ENCODE measurements around the gene FAXDC2. TPM values are rescaled to one million over a fixed set of nuclear protein-coding genes. Genes with fewer than 3 reads are reported as not detected.

The FAXDC2 gene
- total and polyA plus RNA-seq, 9 of the 15 experiments (the other 6 are each of a cell fraction or from before 2014, with no cell fraction given), result 2.4 to 30.0 (median 9.9) TPM

DNA sequence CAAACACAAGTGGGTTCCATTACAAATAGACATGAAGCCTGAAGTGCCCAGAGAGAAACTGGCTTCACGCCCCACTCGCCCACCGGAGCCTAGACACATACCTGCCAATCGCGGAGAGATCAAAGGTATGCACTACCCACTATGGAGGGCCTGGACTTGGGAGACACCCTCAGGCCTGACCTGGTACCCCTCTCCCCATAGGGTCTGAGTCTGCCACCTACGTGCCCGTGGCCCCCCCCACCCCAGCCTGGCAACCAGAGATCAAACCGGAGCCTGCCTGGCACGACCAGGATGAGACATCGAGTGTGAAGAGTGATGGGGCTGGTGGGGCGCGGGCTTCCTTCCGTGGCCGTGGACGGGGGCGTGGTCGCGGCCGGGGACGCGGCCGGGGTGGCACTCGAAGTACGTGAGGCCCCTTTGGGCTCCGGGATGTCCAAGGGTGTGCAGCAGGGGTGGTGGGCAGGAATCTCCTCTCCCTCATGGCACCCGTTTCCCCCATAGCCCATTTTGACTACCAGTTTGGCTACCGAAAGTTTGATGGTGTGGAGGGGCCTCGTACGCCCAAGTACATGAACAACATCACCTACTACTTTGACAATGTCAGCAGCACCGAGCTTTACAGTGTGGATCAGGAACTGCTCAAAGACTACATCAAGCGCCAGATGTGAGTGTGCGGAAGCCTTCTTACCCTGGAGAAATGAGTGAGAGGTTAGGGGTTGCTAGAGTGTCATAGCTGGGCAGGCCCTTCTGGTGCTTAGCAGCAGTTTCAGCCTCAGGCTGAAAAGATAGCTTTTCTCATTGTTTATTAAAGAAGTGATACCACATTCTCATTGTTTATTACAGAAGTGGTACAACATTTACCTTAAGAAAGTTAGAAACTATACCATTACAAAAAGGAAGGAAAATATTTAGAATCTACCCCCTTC lies 56.5 kb downstream of the FAXDC2 start:
- Histone ChIP-seq H2AFZ (ENCODE audit: low read depth, low read length) (no peak overlapping the region), H3K9me1 (ENCODE audit: control insufficient read depth, insufficient read depth, low read length) (peaks cover 4% of the 10 kb centered on the region), H3K9me3 (replicated peaks; ENCODE audit: control insufficient read depth, insufficient read depth, low read depth, low read length) (no peaks in the 10 kb centered on the region), H3K4me3 (no peak overlapping the region), H4K20me1 (replicated peaks; ENCODE audit: control insufficient read depth, insufficient read depth, low read length) (peaks cover 12% of the 10 kb centered on the region; the same call in 1 of the 2 replicates), H3K4me1 (replicated peaks in 1 of 2; ENCODE audit: control insufficient read depth in 2 of 2, insufficient read depth in 2 of 2, low read length in 2 of 2) (no peaks in the 10 kb centered on the region; a peak in 1 of 5 replicates), H3K4me2 (ENCODE audit: insufficient read depth, low read length) (no peak overlapping the region), H3K27ac (ENCODE audit: extremely low read depth, low read depth, low read length) (no peak overlapping the region), H3K27me3 (ENCODE audit: control insufficient read depth in 2 of 2, insufficient read depth in 2 of 2, low read length in 2 of 2) (no peaks in the 10 kb centered on the region), H3K79me2 (ENCODE audit: control insufficient read depth, insufficient read depth, low read length) (peaks cover 59% of the 10 kb centered on the region), H3K9ac (ENCODE audit: insufficient read depth in 1 of 2, low read depth in 2 of 2, low read length in 2 of 2) (no peak overlapping the region; a peak in 1 of 4 replicates), H3K36me3 (ENCODE audit: control insufficient read depth, insufficient read depth, low read length) (peaks cover 86% of the 10 kb centered on the region)
- no peak for FAIRE-seq
- ChIA-PET POLR2A (interaction anchor here (0.9 kb wide), 2 partner anchors 23 to 33 kb away, joined by 3 read pairs; no protein-coding TSS in a partner anchor), CTCF (ENCODE audit: low intra/inter-chr PET ratio) (no interaction called here)
- WGBS (ENCODE audit: insufficient coverage, low coverage, missing lambda C conversion rate), result 96% methylated on average over 23 of the region's 32 CpGs
- in situ Hi-C loops (cut with MboI) (no loop called here), intact Hi-C loops (cut with micrococcal nuclease) (no loop called here)
- TF ChIP-seq POLR2G (IDR thresholded peaks at IDR 0.05; ENCODE audit: low read depth, low read length), result peak; percentile 34; the same call in 1 of the 2 replicates
- no peak for TF ChIP-seq ELF4 (CRISPR knock-in tag; IDR thresholded peaks at IDR 0.05)
- 0 out of 2 replicates have a peak, but pooled peaks have one; percentile 35 for TF ChIP-seq ZNF740 (CRISPR knock-in tag; IDR thresholded peaks at IDR 0.05)
- no peak for TF ChIP-seq ZNF740 (tag; IDR thresholded peaks at IDR 0.05)
- TF ChIP-seq BACH1 (tag; IDR thresholded peaks at IDR 0.05), result no peak
- peak; percentile 44; the same call in 1 of the 2 replicates for TF ChIP-seq ZBTB33 (CRISPR knock-in tag; IDR thresholded peaks at IDR 0.05)
- ATAC-seq, result no peak
- DNase-seq (ENCODE audit: extremely low read depth in 1 of 4, low spot score in 3 of 4), result no peak
- no TSS peak for BruUV-seq (replicated peaks)

Measured in K562 (cell line).